HG03378 (cell line): ENCODE data around the gene NRCAM.
"Not testable (repeated sequence)": the region's sequence is repeated elsewhere in the genome, so short reads cannot be mapped to it uniquely, and the experiment has no call there.

Experiments
- ATAC-seq: cut with Tn5 transposase; IDR thresholded peaks from one replicate; pipeline ENCODE4 v1.9.1; 2021; ENCODE audit warnings: mild to moderate bottlenecking, moderate library complexity; ENCODE audit not compliant: unreplicated experiment

Gene NRCAM

DNA sequence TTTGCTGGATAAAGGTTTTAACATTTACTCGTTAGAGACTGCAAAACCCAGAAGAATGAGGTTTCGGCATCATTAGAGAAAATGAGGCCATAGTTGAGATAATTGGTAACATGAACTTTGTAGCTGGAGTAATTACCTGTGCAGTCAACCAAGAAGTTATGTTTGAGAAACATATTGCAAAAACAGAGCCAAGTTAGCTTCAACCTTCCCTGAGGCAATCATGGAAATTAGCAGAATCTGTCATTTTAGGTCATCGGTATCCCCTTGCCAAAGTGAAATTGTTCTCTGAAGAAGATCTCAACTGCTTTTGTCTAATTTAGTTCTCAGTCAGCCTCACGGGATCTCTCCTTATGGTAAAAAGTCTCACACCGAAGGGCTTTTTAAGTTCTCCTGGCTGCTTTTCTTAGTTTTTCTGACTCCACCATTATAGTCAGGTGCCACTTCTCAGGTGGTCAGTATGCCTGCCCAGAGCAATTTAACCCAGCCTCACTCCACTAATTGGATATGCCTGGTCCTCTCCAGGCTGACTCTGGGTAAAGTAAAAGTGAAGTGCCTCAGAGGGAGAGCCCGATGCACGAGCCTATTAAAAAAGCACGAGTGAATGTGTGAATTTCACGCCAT is 52.5 kb downstream of the NRCAM start:
- no peak for ATAC-seq

DNA sequence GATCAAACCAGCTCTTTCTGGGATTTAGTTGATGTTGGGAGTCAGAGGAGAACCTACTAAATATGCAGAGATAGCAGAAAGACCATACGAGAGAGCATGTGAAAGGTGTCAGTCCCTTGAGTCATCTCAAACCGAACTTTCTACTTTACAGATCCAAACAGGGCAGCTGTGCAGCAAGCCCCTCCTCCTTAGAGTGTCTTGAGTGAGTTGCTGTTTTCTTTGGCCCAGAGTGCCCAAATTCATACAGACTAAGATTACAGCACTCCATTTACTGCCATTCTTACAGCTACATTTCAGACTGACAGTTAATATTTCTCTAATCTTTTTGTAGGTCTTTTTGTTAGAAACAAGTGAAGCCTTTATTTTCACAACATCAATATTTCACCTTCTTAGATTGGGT is 53.4 kb downstream of the NRCAM start:
- ATAC-seq, result no peak

DNA sequence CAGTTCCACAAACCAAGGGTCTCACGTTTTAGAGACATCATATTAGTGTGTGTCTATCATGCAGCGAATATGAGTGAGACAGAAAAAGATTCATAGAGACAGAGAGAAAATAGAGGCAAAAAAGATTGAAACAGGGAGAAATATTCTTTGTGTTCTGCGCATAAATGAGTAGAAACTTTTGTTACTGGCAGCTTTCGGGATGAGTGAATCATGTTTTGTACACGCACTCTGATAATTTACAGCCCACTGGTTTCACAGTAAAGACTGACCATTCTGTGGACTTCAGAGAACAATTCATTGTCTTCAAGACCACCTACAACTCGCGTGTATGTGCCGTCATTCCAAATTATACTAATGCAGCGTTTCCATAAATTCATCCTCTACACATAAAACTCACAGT is 60.2 kb downstream of the NRCAM start:
- no peak for ATAC-seq

DNA sequence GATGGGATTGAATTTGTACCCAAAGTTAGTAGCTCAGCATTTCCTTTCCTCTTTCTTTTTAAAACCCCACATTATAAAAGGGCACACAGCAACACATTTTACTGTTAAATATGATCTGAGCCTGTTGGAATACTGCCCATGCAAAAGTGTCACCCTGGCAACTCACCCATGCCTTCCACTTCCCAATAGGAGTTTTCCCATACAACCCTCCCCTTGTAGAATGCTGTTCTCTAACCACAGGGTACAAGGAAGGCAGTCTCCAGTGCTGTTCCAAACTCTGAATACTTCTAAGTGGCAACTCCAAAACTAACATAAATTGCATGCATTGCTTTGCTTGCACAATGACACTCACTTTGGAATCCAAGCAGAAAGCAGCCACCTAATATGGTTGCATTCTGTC is 60.8 kb downstream of the NRCAM start:
- no peak for ATAC-seq

DNA sequence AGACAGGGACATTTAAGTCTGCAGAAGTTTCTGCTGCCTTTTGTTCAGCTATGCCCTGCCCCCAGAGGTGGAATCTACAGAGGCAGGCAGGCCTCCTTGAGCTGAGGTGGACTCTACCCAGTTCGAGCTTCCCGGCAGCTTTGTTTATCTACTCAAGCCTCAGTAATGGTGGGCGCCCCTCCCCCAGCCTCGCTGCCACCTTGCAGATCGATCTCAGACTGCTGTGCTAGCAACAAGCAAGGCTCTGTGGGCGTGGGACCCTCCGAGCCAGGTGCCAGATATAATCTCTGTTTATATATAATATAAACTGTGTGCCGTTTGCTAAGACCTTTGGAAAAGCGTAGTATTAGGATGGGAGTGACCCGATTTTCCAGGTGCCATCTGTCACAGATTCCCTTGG is 63.1 kb downstream of the NRCAM start:
- not testable (repeated sequence) for ATAC-seq

DNA sequence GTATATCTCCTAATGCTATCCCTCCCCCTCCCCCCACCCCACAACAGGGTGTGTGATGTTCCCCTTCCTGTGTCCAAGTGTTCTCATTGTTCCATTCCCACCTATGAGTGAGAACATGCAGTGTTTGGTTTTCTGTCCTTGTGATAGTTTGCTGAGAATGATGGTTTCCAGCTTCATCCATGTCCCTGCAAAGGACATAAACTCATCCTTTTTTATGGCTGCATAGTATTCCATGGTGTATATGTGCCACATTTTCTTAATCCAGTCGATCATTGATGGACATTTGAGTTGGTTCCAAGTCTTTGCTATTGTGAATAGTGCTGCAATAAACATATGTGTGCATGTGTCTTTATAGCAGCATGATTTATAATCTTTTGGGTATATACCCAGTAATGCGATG is 68.5 kb downstream of the NRCAM start:
- not testable (repeated sequence) for ATAC-seq

DNA sequence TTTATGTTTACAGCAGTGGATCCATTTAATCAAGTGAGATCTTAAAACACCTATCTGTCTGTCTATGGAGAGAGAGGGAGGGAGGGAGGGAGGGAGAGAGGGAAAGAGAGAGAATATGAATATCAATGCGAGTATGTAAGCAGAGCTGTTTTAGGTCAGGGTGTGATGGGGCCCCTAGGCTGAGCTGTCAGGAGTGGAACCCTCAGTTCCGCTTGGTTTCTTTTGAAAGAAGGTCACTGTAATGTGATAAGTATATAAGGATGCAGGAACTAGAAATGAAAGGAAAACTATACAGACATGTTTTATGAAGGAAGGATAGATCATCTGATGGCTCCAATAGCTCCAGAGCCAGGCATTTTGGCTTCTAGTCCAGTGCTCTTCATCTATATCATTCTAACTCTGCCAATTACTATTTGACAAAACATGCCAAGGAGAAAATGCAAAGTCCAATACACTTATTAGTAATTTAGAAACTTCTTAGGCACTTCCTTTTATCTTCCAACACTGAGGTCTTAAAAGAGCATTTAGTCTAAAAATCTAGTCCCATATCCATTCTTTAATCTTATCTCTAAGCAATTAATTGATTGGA is 70.3 kb downstream of the NRCAM start:
- no peak for ATAC-seq

DNA sequence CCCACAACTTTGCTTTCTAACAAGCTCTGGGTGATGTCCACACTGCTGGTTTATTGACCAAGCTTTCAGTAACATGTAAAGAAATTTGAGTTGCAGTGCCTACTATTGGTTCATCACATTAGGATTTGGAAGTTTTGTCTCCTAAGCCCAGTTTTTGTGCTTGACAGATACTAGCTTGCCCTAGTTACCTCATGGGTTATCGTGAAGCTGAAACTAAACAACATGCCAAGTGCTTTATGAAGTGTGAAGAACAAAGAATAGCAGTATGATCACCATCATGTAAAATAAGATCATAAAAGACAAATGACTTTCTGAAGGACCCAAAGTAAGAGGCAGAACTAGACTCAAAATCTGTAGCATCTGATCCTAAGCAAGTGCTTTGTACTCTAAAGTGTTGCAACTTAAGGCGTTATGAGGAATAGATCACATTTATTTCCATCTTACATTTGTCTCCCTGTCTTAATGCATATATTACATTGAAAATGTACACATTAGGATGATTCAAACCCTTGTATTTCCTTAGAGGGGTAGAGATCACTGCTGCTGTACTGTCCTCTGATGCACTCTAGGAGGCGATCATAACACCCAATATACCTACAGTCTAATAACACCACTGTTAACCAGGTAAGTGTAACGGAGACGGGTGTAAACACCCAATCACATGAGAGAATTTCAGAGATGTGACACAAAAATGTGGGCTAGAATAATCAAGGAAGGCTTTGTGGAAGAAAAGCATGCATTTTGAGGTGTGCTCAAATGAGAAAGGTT is 71.3 kb downstream of the NRCAM start:
- no peak for ATAC-seq

DNA sequence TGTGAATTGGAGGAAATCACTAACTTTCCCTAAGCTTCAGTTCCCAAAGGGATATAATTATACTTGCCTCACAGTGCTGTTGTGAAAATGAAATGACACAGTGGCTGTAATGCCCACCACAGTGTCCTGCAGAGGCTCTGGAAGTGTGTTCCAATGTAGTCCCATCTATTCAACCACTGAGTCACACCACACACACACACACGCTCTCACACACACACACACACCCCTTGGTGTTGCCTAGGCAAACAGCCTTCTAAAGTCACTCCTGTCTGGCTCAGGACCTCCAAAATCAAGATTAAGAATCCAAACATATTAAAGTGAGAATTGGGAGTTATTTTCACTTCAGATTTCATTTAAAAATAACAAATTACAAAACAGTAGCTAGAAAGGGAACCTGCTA is 73.3 kb downstream of the NRCAM start:
- ATAC-seq, result no peak

DNA sequence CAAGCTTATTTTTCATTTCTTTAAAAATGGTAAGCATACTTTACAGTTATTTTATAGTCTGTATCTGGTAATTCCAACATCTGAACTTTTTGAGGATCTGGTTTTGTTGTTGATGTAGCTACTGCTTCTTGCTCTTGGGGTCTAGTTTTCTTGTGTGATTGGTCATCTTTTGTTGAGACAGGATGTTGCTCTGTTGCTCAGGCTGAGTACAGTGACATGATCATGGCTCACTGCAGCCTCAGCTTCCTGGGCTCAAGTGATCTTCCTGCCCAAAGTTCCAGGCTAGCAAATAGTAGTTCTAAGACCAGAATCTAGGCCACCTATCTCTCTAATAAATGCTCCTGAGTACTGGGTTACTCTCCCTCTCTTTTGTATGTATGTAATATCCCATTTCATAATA is 75.7 kb downstream of the NRCAM start:
- ATAC-seq, result no peak

DNA sequence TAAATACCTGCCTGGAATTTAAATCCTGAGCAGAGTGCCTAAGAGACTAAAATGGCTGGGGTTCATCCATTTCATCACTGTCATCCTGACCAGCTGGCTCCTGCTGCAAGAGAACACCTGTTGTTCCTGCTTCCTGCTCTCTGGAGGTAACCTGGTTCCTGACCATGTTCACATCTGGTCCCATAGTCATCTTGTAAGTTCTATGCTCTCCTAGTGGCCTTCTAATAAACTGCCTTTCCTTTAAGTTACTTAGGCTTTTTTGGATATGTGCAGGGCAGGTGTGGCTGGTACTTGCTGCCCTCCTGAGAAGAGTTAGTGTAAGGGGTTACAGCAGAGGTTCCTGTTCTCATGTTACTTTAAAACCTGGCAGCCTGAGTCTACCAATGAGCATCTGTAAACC is 80.0 kb downstream of the NRCAM start:
- no peak for ATAC-seq

DNA sequence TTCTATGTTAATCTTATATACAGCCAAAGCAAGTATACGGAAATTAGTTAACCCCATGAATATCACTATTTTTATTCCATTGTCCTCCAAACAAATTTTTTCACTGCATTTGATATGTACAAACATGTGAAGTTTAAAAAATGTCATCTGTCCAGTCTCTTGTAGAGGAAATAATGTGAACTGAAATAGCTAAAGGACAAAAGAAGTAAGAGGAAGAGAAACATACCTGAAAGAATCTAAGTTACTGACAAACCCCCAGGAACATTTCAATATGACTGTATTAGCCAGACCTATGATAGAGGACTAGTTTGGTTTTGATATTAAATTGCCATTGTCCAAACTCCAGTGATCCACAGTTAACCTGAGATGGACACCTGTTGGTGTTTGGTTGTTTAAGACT is 80.6 kb downstream of the NRCAM start:
- peak; percentile 46 for ATAC-seq

DNA sequence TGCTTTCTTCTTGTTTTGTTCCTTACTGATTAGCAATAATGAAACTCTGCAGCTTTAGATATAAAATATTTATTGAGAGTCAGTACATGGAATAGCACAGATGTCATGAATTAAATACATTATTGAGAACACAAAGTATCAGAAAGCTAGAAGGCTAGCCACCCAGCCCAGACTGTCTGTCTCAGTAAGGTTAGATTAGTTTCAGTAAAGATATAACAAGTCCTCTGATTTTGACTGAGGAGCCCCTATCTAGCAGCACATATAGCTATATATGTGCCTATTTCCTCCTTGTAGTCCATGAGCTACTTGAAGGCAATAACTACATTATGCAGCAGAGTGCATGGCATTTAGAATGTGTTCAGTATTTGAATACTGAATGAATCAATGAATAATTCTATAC is 81.3 kb downstream of the NRCAM start:
- ATAC-seq, result no peak

DNA sequence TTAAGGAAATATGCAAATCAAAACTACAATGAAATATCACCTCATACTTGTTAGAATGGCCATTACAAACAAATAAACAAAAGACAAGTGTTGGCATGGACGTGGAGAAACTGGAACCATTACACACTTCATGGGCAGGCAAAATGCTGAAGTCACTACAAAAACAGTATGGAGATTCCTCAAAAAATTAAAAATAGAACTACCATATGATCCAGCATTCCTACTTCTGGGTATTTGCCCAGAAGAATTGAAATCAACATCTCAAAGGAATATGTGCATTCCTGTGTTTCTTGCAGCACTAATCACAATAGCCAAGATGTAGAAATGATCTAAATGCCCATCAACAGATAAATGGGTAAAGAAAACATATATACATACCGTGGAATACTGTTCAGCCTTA is 83.6 kb downstream of the NRCAM start:
- no peak for ATAC-seq

DNA sequence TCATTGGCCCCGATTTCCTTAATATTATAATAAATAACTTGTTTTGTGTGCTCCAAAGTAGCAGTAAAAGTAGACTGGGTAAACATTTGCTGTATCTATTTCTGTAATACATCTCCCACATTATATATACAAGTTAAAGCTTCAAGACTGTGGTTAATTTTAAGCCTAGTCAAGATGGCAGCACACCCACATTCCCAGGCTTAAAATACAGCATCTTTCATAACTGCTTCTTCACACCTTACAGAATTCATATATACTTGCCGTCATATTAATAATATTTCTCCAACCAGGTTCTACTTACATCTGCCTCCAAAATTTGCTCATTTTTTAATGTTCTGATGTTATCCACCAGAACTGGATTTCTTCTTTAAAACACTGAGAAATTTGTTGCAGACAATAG is 85.6 kb downstream of the NRCAM start:
- no peak for ATAC-seq

DNA sequence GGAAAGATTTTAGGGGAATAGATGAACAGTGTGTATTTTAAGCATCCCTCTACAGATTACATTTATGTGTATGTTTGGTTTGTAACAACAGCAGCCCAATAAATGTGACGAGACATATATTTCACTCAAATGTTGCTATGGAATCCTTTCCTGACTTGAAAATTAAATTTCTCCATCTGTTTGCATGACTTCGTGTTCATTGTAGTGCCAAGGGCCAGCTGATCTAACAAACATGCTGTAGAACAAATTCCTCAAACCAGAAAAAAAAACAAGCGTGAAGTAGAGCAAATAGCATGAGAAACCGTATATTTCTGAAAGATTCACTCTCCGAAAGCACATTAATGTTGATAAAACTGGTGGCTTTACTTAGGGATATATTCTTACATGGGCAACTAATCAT is 87.8 kb downstream of the NRCAM start:
- no peak for ATAC-seq

DNA sequence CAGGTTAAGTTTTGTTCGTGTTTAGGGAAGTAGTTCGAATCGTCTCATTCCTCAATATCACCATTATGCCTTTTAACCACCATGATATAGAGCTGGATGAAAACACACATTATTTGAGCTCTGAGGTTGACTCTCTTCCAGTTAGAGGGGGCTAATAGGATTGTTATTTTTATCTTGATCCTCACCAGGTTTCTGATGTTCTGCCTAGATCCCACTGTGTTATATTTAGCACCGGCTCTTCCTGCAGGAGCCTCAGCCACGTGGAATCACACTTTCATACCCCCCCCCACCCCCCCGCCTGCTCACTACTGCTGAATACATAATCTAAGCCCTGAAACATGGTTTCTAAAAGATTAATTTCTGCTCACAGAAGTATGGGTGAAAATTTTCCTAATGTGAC is 88.3 kb downstream of the NRCAM start:
- no peak for ATAC-seq

DNA sequence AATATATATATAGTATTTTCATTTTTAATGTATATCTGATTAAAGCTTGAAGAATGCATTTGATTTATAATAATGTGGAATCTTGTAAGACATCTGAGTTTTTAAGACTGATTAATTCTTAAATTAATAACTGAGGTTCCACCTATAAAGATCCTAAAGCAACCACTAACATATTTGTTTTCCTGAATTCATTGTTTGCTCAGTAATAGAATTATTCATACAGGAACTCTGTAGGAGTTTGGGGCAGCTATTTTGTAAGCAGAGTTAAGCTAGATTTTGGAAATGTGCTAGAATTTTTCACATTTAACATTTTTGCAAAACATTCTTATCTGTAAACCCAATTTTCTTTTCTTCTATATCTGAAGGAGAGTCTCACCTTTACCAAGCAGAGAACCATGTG is 88.9 kb downstream of the NRCAM start:
- no peak for ATAC-seq

DNA sequence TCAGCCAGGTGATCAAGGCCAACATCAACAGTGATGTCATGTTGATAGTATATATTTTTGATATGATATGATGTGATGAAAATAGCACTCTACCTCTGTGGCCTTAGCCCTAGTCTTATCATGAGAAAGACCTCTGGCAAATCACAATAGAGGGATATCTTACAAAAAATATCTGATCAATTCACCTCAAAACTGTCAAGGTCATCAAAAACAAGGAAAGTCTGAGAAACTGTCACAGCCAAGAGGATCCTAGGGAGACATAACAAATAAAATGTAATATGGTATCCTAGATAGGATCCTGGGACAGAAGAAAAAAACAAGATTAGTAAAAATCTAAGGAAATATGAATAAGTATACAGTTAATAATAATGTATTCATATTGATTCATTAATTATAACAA is 92.6 kb downstream of the NRCAM start:
- ATAC-seq, result no peak

DNA sequence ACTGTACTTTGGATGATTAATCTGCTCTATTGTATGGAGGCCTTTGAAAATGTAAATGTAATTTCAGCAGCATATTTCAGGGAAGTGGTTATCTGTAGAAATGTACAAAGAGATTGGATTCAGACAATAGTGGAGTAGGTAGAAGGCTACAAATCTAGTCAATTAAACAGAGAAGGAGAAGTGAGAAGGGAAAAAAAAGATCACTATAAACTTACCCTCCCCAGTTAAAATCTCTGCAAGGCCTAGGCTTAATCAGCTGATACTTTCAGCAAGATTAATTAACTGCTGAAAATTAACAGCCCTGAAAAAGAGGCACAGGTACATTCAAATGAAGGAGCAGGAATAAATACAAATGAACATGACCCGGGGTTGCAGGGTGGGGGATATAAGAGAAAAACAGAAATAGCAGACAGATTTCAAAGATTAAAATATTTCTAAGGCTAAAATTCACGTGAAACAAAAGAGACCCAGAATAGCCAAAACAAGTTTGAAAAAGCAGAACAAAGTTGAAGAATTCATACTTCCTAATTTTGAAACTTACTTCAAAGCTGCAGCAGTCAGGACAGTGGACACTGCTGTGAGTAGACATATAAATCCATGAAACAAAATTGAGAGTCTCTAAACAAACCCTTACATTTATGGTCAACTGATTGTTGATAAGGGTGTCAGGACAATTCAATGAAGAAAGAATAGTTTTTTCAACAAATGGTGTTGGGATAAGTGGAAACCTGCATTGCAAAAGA is 96.0 kb downstream of the NRCAM start:
- no peak for ATAC-seq

DNA sequence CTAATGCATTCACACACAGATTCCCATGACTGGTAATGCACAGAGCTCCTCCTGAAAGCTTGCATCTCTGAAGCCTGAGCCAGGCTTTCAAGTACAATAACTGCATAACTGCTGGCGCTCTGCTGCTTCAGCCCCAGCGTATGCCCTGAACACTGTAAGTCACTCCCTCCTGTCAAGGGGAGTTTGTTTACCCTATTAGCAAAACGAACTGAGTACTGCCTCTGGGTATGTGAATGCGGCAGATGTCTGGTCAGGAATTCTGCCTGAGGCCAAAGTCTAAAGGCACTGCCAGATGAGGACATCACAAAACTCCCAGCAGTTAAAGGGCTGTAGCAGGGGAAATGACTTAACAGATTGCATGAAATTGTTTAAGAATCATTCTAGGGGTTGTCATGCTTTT is 97.7 kb downstream of the NRCAM start:
- no peak for ATAC-seq

DNA sequence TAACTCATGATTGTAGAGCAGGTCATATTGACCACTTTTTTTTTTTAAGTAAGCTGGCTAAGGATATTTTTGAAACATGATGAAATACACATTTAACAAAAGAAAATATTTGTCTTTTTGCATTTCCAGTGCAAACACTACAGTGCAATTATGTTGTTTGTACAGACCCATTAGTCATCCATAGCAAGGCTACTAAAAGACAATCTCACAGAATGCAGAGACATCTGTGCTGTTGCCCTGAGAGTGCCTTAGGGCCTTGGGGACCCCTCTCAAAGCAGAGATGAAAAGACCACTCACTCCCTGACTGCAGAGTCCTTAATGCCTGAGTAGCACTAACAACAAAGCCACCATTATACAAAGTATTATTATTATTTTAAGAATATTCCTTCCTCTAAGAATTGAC is 104.5 kb downstream of the NRCAM start:
- no peak for ATAC-seq
